Measurements from ENCODE around the gene CACNB4. TPM values are rescaled to one million over a fixed set of nuclear protein-coding genes. Genes with fewer than 3 reads are reported as not detected.

CACNB4 gene
- 1 to 10 TPM; 2.3 to 5.8 (median 2.8) TPM for total RNA-seq

DNA sequence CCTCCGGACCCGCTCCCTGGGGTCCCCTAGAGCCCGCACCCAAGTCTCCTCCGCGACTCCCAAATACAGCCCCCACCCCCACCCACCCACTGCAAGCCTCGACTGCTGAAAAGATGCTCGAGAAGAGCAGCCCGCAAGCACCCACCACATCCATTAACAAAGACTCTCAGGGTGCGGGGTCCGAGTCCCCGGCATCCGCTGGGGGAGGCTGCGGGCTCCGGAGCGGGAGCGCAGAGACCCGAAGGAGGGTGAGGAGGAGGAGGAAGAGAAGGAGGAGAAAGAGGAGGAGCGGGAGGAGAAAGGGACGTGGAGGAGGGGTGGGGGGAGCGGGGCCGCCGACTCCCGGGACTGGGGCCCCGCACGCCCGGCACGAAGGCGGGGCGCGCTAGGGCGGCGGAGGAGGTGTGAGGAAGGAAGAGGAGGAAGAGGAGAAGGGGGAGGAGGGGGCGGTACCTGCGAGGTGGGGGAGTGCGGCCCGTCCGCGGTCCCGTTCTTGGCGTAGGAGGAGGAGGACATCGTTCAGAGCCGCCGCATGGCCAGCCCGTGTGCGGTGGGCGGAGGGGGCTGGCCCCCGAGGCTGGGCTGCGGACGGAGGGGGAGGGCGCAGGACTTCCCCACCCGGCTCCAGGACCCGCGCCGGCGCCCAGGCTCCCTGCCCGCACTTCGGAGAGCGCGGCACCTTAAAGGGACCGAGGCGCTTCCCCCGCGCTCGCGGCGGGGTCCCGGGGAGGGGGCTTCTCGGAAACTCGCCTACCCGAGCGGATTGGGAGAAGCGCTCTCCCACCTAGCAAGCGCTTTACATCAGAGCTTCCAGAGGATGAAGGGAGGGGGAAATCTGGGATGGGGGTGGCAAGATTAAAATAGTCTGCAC is at the start of gene CACNB4:
Gene CACNB4, minus strand, starts transcription at position 549 of the 871 bp plus-strand sequence.
- TF ChIP-seq CTCF (IDR thresholded peaks at IDR 0.05; ENCODE audit: low read depth): no peak

GRCh38 chr2:152134488-152135280 is 35.8 kb upstream of the CACNB4 start:
- TF ChIP-seq CTCF (IDR thresholded peaks at IDR 0.05; ENCODE audit: low read depth): no peak

- TF ChIP-seq CTCF (IDR thresholded peaks at IDR 0.05; ENCODE audit: low read depth): no peak
Observed at GRCh38 chr2:152132306-152132705, 33.5 kb upstream of the CACNB4 start.

- TF ChIP-seq CTCF (IDR thresholded peaks at IDR 0.05; ENCODE audit: low read depth): no peak
Observed at GRCh38 chr2:152127628-152128027, 28.8 kb upstream of the CACNB4 start.

- no peak for TF ChIP-seq CTCF (IDR thresholded peaks at IDR 0.05; ENCODE audit: low read depth)
Observed at GRCh38 chr2:152126664-152127063, 27.8 kb upstream of the CACNB4 start.

DNA sequence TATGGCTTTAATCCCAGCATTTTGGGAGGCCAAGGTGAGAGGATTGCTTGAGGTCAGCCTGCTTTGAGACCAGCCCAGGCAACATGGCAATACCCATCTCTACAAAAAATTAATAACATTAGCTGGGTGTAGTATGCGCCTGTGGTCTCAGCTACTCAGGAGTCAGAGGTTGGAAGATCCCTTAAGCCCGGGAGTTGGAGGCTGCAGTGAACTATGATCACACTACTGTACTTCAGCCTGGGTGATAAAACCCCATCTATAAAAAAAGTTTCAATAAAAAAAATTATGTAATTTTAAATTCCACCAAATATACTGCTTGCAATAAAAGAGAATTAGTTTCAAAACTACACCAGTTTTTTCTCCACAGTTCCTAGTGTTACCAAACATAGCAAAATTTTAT is 23.3 kb upstream of the CACNB4 start:
- TF ChIP-seq CTCF (IDR thresholded peaks at IDR 0.05; ENCODE audit: low read depth): no peak

DNA sequence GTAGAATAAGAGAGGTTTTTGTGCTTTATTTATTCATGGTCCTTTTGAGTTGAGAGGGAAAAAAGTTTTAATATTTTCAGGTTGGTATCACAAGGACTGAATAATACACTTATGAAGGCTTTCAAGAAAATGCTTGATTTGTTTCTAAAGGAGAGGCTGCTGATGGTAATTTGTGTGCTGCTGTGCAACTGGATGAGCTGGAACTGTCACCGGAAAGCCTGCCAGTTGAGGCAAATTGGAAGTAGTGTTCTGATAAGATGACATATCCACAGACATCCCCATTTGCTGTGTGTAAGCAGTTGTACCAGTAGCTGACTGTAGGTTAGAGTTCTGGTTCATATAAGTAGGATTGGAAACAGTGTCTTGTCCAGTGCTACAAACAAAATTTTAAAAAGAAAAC is 21.6 kb upstream of the CACNB4 start:
- TF ChIP-seq CTCF (IDR thresholded peaks at IDR 0.05; ENCODE audit: low read depth): no peak

Measured in subcutaneous adipose tissue (tissue), 4 donors.